ENCODE results near the gene ARHGAP44.
A peak's percentile ranks its signal among the peaks of the same experiment; 100 is the strongest.

Gene ARHGAP44

DNA sequence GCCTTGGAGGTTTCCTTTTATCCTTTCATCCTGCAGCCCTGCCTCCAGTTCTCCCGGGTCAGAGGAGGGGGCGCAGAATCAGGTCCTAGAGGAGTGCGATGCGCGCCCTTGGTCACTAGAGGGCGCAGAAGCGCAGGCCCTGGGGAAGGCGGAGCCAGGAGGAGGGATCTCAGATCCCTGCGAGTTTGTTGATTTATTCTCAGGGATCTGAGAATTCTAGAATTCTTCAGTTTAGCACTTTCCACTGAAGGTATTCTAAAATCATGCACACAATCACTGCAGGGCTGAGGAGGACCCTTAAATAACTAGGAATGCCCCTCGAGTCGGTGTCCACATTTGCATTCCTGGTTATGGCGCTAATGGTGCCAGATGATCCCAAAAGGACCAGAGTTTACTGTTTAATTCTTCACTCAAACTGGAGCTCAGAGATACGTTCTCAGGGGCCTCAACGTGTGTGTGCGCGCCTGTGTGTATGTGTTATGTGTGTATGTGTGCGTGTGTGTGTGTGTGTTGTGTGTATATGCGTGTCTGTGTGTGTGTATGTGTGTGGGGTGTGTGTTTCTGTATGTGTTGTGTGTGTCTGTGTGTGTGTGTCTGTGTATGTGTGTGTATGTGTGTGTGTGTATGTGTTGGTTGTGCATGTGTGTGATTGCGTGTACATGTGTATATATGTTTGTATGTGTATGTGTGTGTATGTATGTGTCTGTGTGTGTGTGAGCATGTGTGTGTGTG lies 235.4 kb downstream of the ARHGAP44 start:
- TF ChIP-seq, protein P1, sequence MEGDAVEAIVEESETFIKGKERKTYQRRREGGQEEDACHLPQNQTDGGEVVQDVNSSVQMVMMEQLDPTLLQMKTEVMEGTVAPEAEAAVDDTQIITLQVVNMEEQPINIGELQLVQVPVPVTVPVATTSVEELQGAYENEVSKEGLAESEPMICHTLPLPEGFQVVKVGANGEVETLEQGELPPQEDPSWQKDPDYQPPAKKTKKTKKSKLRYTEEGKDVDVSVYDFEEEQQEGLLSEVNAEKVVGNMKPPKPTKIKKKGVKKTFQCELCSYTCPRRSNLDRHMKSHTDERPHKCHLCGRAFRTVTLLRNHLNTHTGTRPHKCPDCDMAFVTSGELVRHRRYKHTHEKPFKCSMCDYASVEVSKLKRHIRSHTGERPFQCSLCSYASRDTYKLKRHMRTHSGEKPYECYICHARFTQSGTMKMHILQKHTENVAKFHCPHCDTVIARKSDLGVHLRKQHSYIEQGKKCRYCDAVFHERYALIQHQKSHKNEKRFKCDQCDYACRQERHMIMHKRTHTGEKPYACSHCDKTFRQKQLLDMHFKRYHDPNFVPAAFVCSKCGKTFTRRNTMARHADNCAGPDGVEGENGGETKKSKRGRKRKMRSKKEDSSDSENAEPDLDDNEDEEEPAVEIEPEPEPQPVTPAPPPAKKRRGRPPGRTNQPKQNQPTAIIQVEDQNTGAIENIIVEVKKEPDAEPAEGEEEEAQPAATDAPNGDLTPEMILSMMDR (IDR thresholded peaks at IDR 0.05; ENCODE audit: low read depth, low read length): peak; percentile 86
- DNase-seq: peak; percentile 79
- no peaks in the 10 kb centered on the region for H3K27me3 ChIP-seq (ENCODE audit: insufficient read depth, low read depth, severe bottlenecking)
- H3K27ac ChIP-seq: peak overlapping the region; percentile 67
- H3K4me3 ChIP-seq (ENCODE audit: low read depth, low read length): peak overlapping the region; percentile 15
- H3K9me3 ChIP-seq (ENCODE audit: severe bottlenecking): no peaks in the 10 kb centered on the region
- H3K36me3 ChIP-seq: no peaks in the 10 kb centered on the region

DNA sequence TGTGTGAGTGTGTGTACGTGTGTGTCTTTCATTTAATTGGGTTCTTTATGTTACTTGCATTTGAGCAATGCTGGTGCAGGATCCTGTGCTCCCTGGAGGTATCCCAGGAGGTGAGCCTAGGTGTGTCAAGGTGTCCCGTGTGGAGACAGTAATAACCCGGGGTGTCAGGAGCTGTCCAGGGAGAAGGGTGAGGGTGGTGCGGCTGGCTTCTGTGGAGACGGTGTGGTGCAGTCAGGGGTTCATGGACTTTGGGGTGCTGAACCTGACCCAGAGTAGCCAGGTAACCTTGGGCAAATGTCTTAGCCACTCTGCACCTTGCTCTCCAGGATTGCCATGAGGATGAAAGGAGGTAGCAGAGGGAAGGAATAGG lies 235.9 kb downstream of the ARHGAP44 start:
- H3K36me3 ChIP-seq: no peaks in the 10 kb centered on the region
- TF ChIP-seq, protein P1 (IDR thresholded peaks at IDR 0.05; ENCODE audit: low read depth, low read length): no peak
- no peak overlapping the region for H3K27ac ChIP-seq
- H3K27me3 ChIP-seq (ENCODE audit: insufficient read depth, low read depth, severe bottlenecking): no peaks in the 10 kb centered on the region
- H3K4me3 ChIP-seq (ENCODE audit: low read depth, low read length): no peak overlapping the region
- no peak for DNase-seq
- H3K9me3 ChIP-seq (ENCODE audit: severe bottlenecking): no peaks in the 10 kb centered on the region

DNA sequence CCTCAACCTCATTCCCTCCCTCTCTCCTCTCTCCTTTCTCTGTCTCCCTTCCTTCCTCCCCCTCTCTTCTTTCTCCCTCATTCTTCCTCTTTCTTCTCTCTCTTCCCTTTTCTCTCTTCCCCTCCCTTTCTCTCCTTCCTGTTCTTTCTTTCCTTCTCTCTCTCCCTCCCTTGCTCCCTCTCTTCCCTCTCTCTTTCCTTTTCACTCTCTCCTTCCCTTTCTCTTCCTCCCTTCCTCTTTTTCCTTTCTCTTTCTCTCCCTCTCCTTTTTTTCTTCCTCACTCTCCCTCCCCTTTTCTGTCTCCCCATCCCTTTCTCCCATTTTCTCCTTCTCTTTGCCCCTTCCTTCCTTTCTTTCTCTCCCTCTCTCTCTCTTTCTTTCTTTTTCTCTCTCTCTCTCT lies 236.4 kb downstream of the ARHGAP44 start:
- TF ChIP-seq, protein P1 (IDR thresholded peaks at IDR 0.05; ENCODE audit: low read depth, low read length): no peak
- H3K4me3 ChIP-seq (ENCODE audit: low read depth, low read length): no peak overlapping the region
- no peak for DNase-seq
- H3K27ac ChIP-seq: no peak overlapping the region
- H3K9me3 ChIP-seq (ENCODE audit: severe bottlenecking): no peaks in the 10 kb centered on the region
- no peaks in the 10 kb centered on the region for H3K36me3 ChIP-seq
- H3K27me3 ChIP-seq (ENCODE audit: insufficient read depth, low read depth, severe bottlenecking): no peaks in the 10 kb centered on the region

DNA sequence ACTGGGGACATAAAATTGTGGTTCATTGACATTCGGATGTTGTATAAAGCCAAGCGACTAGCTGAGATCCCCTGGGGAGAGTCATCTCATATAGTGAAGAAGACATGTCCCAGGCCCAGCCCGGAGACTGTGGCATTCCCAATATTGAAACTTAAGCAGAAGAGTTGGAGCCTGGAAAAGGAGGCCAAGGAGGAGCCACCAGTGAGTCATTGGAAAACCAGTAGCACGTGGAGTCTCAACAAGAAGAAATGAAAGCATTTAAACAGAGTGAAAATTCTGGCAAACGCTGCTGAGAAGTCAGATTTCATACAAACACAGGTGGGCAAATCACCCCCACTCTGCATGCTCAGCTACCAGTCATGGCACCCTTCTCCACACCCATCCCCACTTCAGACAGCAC lies 237.9 kb downstream of the ARHGAP44 start:
- DNase-seq: no peak
- no peak overlapping the region for H3K27ac ChIP-seq
- no peaks in the 10 kb centered on the region for H3K27me3 ChIP-seq (ENCODE audit: insufficient read depth, low read depth, severe bottlenecking)
- no peaks in the 10 kb centered on the region for H3K36me3 ChIP-seq
- no peak overlapping the region for H3K4me3 ChIP-seq (ENCODE audit: low read depth, low read length)
- TF ChIP-seq, protein P1 (IDR thresholded peaks at IDR 0.05; ENCODE audit: low read depth, low read length): no peak
- H3K9me3 ChIP-seq (ENCODE audit: severe bottlenecking): no peaks in the 10 kb centered on the region

DNA sequence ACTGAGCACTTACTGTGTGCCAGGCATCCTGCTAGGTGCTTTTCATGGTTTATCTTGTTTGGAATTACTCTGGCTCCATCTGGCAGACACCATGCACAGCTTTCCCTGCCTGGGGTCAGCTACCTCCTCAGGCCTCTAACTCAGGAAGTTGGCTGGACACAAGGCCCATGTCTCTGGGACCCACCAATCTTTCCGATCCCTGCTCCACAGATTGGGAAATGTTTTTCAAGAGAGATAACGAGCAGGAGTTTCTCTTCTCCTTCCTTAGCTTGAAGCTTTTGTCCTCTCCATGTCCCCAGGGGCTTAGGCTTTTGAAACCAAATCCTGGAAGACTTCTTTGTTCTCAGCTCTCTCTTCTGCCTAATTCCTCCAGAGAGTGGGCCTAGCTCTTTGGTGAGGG lies 240.0 kb downstream of the ARHGAP44 start:
- DNase-seq: no peak
- TF ChIP-seq, protein P1 (IDR thresholded peaks at IDR 0.05; ENCODE audit: low read depth, low read length): no peak
- Histone ChIP-seq H3K9me3 (ENCODE audit: severe bottlenecking) (no peaks in the 10 kb centered on the region), H3K27me3 (ENCODE audit: insufficient read depth, low read depth, severe bottlenecking) (no peaks in the 10 kb centered on the region), H3K27ac (no peak overlapping the region), H3K36me3 (no peaks in the 10 kb centered on the region), H3K4me3 (ENCODE audit: low read depth, low read length) (no peak overlapping the region)

DNA sequence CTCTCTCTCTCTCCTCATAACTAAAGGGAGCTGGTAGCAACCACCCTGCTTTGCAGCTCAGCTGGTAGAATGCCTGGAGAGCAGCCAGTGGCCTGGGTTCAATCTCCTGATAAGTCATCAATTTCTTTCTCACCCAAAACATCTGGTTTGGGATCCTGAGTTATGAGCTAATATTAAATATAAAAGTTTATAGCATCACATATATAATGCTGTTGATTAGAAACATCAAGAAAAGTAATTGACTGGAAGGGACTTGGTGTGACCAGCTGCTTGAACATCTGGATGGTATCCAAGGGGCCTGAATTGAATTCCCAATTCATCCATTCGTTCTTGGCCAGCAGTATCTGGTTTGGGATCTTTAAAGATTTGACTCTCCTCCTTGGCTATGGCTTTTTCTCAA lies 240.8 kb downstream of the ARHGAP44 start:
- no peaks in the 10 kb centered on the region for H3K36me3 ChIP-seq
- no peaks in the 10 kb centered on the region for H3K9me3 ChIP-seq (ENCODE audit: severe bottlenecking)
- TF ChIP-seq, protein P1 (IDR thresholded peaks at IDR 0.05; ENCODE audit: low read depth, low read length): no peak
- DNase-seq: no peak
- H3K27me3 ChIP-seq (ENCODE audit: insufficient read depth, low read depth, severe bottlenecking): no peaks in the 10 kb centered on the region
- H3K4me3 ChIP-seq (ENCODE audit: low read depth, low read length): no peak overlapping the region
- H3K27ac ChIP-seq: no peak overlapping the region

Data from WERI-Rb-1 (cell line).